HG02588 (cell line): ENCODE data around the gene SHISAL1.

Source experiments
- ATAC-seq: cut with Tn5 transposase; IDR thresholded peaks from one replicate; pipeline ENCODE4 v1.9.1; 2021; ENCODE audit warnings: mild to moderate bottlenecking, moderate library complexity; ENCODE audit not compliant: unreplicated experiment

The SHISAL1 gene

GRCh38 chr22:44197271-44197670 lies 115.5 kb downstream of the SHISAL1 start:
- no peak for ATAC-seq

- no peak for ATAC-seq
Observed at GRCh38 chr22:44196731-44197131, 116.0 kb downstream of the SHISAL1 start.

- no peak for ATAC-seq
Observed at GRCh38 chr22:44196241-44196640, 116.5 kb downstream of the SHISAL1 start.

- no peak for ATAC-seq
Observed at GRCh38 chr22:44195189-44195871, 117.4 kb downstream of the SHISAL1 start.

GRCh38 chr22:44194569-44194968 lies 118.2 kb downstream of the SHISAL1 start:
- no peak for ATAC-seq
